ENCODE results near the gene TMEM107.

TMEM107 gene

GRCh38 chr17:8209907-8210760 lies 34.0 kb upstream of the TMEM107 start, which contains the start of gene AURKB:
Gene AURKB, minus strand, starts transcription at chr17:8210575. Its CDS starts 351 bp downstream, at chr17:8210224.
- in situ Hi-C loops (cut with HindIII; ENCODE audit: low pct_ligation_motif_present, low sequenced_read_pairs) = no loop called here
- H3K27me3 ChIP-seq (replicated peaks) = no peaks in the 10 kb centered on the region
- H3K27ac ChIP-seq = peak within 1 kb of the TSS; percentile 56
- DNase-seq = peak; percentile 97
- no peak for TF ChIP-seq CTCF (IDR thresholded peaks at IDR 0.05; ENCODE audit: low read depth, low read length, missing control alignments)
- peak within 1 kb of the TSS; percentile 91 for H3K4me3 ChIP-seq (ENCODE audit: low read depth, low read length)
- no peaks in the 10 kb centered on the region for H3K36me3 ChIP-seq (replicated peaks)

DNA sequence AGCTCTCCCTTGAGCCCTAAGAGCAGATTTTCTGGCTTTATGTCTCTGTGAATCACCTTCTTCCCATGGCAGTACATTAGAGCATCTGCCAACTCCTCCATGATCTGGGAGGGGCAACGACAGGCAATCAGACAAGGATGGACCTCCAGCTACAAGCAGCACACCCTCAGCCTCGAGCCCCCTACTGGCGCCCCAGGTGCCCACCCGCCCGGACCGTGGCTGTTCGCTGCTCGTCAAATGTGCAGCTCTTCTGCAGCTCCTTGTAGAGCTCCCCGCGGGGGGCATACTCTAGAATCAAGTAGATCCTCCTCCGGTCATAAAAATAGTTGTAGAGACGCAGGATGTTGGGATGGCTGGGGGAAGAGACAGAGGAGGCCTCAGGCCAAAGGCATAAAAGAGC lies 30.4 kb upstream of the TMEM107 start:
- in situ Hi-C loops (cut with HindIII; ENCODE audit: low pct_ligation_motif_present, low sequenced_read_pairs) = no loop called here
- no peak for DNase-seq
- Histone ChIP-seq H3K4me3 (ENCODE audit: low read depth, low read length) (no peak overlapping the region), H3K36me3 (replicated peaks) (no peaks in the 10 kb centered on the region), H3K27ac (no peak overlapping the region), H3K27me3 (replicated peaks) (no peaks in the 10 kb centered on the region)
- TF ChIP-seq CTCF (IDR thresholded peaks at IDR 0.05; ENCODE audit: low read depth, low read length, missing control alignments) = no peak

DNA sequence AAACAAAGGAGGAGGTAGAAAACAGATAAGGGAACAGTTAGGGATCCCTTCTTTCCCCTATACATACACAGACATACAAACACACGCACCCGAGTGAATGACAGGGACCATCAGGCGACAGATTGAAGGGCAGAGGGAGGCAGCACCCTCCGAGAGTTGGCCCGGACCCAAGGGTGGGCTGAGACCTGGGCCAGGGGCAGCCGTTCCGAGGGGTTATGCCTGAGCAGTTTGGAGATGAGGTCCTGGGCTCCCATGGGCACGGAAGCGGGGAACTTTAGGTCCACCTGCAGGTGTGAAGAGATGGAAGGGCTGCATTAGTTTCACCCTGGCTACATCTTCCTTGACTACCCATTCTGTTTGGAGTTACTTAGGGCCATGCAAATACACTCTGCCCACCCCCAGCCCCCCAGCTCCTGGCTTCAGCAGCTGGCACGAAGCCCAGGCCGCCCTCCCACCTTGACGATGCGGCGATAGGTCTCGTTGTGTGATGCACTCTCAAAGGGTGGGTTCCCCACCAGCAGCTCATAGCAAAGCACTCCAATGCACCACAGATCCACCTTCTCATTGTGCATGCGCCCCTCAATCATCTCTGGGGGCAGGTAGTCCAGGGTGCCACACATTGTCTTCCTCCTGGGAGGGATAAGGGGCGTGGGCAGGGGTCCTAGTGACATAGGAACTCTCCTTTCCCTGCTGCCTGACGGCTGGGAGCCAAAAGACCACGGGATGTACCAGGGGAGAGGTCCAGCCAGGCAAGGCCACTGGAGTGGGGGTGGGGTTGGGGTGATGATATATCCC lies 28.8 kb upstream of the TMEM107 start:
- no peak for TF ChIP-seq CTCF (IDR thresholded peaks at IDR 0.05; ENCODE audit: low read depth, low read length, missing control alignments)
- H3K36me3 ChIP-seq (replicated peaks) = no peaks in the 10 kb centered on the region
- no peak overlapping the region for H3K27ac ChIP-seq
- in situ Hi-C loops (cut with HindIII; ENCODE audit: low pct_ligation_motif_present, low sequenced_read_pairs) = no loop called here
- DNase-seq = no peak
- no peaks in the 10 kb centered on the region for H3K27me3 ChIP-seq (replicated peaks)
- H3K4me3 ChIP-seq (ENCODE audit: low read depth, low read length) = no peak overlapping the region

DNA sequence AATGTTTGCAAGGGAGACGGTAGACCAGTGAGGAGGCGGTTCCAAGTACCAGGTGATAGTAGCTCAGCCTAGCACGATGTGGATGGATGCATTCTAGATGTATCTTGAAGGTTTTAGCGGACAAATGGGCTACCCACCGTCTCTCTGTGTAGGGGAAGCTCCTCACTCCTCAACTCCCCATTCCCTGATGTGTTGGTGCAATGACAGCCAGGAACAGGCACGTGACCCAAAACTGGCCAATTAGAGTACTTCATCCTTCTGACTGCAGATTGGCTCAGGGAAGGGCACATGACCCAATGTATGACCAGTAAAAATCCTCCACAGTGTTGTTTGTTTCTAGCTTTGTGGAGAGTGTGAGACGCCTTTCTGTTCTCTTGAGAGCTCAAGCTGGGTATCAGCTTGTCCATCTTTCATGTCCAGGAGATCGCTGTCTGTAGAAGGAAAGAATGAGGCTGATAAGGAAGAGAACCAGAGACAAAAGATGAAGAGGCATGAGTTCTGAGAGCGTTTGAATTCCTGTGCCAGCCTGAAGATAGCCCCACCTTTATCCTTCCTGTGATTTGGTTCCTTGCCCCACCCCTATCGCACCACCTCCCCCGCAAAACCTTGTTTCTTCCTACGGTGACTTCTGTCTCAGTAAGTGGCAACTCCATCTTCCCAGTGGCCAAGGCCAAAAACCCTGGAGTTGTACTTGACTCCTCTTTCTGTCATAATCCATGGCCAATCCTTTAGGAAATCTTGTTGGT lies 16.1 kb upstream of the TMEM107 start:
- Histone ChIP-seq H3K36me3 (replicated peaks) (no peaks in the 10 kb centered on the region), H3K27me3 (replicated peaks) (no peaks in the 10 kb centered on the region), H3K4me3 (ENCODE audit: low read depth, low read length) (peak overlapping the region; percentile 29), H3K27ac (peak overlapping the region; percentile 72)
- DNase-seq = peak; percentile 93
- in situ Hi-C loops (cut with HindIII; ENCODE audit: low pct_ligation_motif_present, low sequenced_read_pairs) = no loop called here
- TF ChIP-seq CTCF (IDR thresholded peaks at IDR 0.05; ENCODE audit: low read depth, low read length, missing control alignments) = no peak

GRCh38 chr17:8190506-8190905 lies 14.3 kb upstream of the TMEM107 start:
- H3K27ac ChIP-seq = no peak overlapping the region
- H3K4me3 ChIP-seq (ENCODE audit: low read depth, low read length) = peak overlapping the region; percentile 33
- no peaks in the 10 kb centered on the region for H3K36me3 ChIP-seq (replicated peaks)
- no peak for TF ChIP-seq CTCF (IDR thresholded peaks at IDR 0.05; ENCODE audit: low read depth, low read length, missing control alignments)
- no peak for DNase-seq
- no peaks in the 10 kb centered on the region for H3K27me3 ChIP-seq (replicated peaks)
- in situ Hi-C loops (cut with HindIII; ENCODE audit: low pct_ligation_motif_present, low sequenced_read_pairs) = no loop called here
